H1 (cell line): ENCODE results near the gene SERTAD2. TPM values are rescaled to one million over a fixed set of nuclear protein-coding genes. Genes with fewer than 3 reads are reported as not detected.
A peak's percentile ranks its signal among the peaks of the same experiment; 100 is the strongest.

Experiments used
- CTCF ChIA-PET: fragments of 300-600 bp; sonication (Branson Sonifier 250); formaldehyde crosslinking; loops from one replicate; lab custom pipeline; 2021; ENCODE audit not compliant: partially characterized antibody; lab: Charles Lee
- POLR2A ChIA-PET: fragments of 300-600 bp; sonication (Branson Sonifier 250); formaldehyde crosslinking; loops from one replicate; lab custom pipeline; 2021; ENCODE audit warnings: inconsistent platforms; ENCODE audit not compliant: partially characterized antibody; lab: Charles Lee
- DNase-seq, 2 experiments: peaks; one replicate each; pipeline versions ENCODE4 v3.0.0 to v3.0.0-alpha.2; 2010 to 2022; ENCODE audit warnings: low spot score in 2 of 2, low read depth in 1 of 2, mixed read lengths in 1 of 2
- FAIRE-seq: peaks from 2 replicates; lab custom pipeline; 2011; peaks lifted over from hg19 to GRCh38; lab: Jason Lieb, UNC
- H2AFZ ChIP-seq: 2 replicates; pipeline ENCODE4 v1.8.1; 2012; ENCODE audit warnings: low read length, inconsistent platforms
- H2AK5ac ChIP-seq: 2 replicates; pipeline ENCODE4 v1.6.1; 2013; ENCODE audit warnings: low read depth, low read length
- H2BK120ac ChIP-seq: replicated peaks from 2 replicates; pipeline ENCODE3; 2013; ENCODE audit warnings: low read depth, low read length, inconsistent platforms
- H2BK12ac ChIP-seq: 2 replicates; pipeline ENCODE4 v1.6.1; 2013; ENCODE audit warnings: low read depth, low read length
- H2BK15ac ChIP-seq: 2 replicates; pipeline ENCODE4 v1.6.1; 2013; ENCODE audit warnings: low read length
- H2BK20ac ChIP-seq: 2 replicates; pipeline ENCODE4 v1.6.1; 2013; ENCODE audit warnings: low read length
- H2BK5ac ChIP-seq: 2 replicates; pipeline ENCODE4 v1.6.1; 2013; ENCODE audit warnings: low read depth, low read length
- H3K14ac ChIP-seq: 2 replicates; pipeline ENCODE4 v1.6.1; 2013; ENCODE audit warnings: inconsistent platforms; ENCODE audit not compliant: insufficient read length
- H3K18ac ChIP-seq: 2 replicates; pipeline ENCODE4 v1.6.1; 2013; ENCODE audit warnings: low read length; ENCODE audit errors: extremely low read depth
- H3K23ac ChIP-seq: 2 replicates; pipeline ENCODE4 v1.6.1; 2013; ENCODE audit warnings: inconsistent platforms; ENCODE audit not compliant: insufficient read length
- H3K23me2 ChIP-seq: 2 replicates; pipeline ENCODE4 v1.6.1; 2013; ENCODE audit warnings: low read depth, low read length
- H3K27ac ChIP-seq: 2 replicates; pipeline ENCODE4 v1.6.1; 2011; ENCODE audit warnings: low read depth, low read length, inconsistent platforms
- H3K27me3 ChIP-seq, 4 experiments: replicated peaks in 1 of 4; 1 replicate in 1 of 4; 2 replicates in 3 of 4; pipeline versions ENCODE4 v1.6.1 to v1.8.1; 2011 to 2013; ENCODE audit warnings: low read length in 3 of 4, mild to moderate bottlenecking in 3 of 4, inconsistent platforms in 2 of 4, mixed read lengths in 2 of 4, moderate library complexity in 1 of 4; ENCODE audit not compliant: control insufficient read depth in 3 of 4, insufficient read depth in 3 of 4; ENCODE audit errors: extremely low read depth in 1 of 4
- H3K36me3 ChIP-seq, 4 experiments: 2 replicates each; pipeline versions ENCODE4 v1.6.1 to v1.8.1; 2011 to 2013; ENCODE audit warnings: mild to moderate bottlenecking in 4 of 4, low read length in 3 of 4, moderate library complexity in 2 of 4, control low read depth in 1 of 4, inconsistent platforms in 1 of 4; ENCODE audit not compliant: insufficient read depth in 4 of 4, control insufficient read depth in 2 of 4
- H3K4ac ChIP-seq: replicated peaks from 2 replicates; pipeline ENCODE3; 2013; ENCODE audit warnings: low read length, low read depth, mixed read lengths, inconsistent platforms; ENCODE audit not compliant: insufficient read length
- H3K4me1 ChIP-seq, 4 experiments: replicated peaks in 1 of 4; 1 replicate in 1 of 4; 2 replicates in 3 of 4; pipeline versions ENCODE4 v1.6.1 to v1.8.1; 2011 to 2013; ENCODE audit warnings: low read length in 3 of 4, inconsistent platforms in 2 of 4, mixed read lengths in 1 of 4; ENCODE audit not compliant: insufficient read depth in 4 of 4, control insufficient read depth in 3 of 4
- H3K4me2 ChIP-seq, 2 experiments: 2 replicates each; pipeline versions ENCODE4 v1.6.1 to v1.8.1; 2011 to 2013; ENCODE audit warnings: low read depth in 2 of 2, low read length in 2 of 2, control low read depth in 1 of 2, inconsistent platforms in 1 of 2, mild to moderate bottlenecking in 1 of 2; ENCODE audit not compliant: insufficient read depth in 1 of 2
- H3K4me3 ChIP-seq, 4 experiments: fragments of 200-600, 300-600 bp in 1 of 4; sonication (generic), shearing (Covaris generic), sonication (Bioruptor Twin) in 1 of 4; 2 replicates each; pipeline versions ENCODE4 v1.5.1 to v1.8.1; 2011 to 2016; ENCODE audit warnings: low read length in 4 of 4, low read depth in 3 of 4, control low read depth in 2 of 4, inconsistent platforms in 2 of 4, mild to moderate bottlenecking in 2 of 4, mixed read lengths in 1 of 4, moderate library complexity in 1 of 4; ENCODE audit not compliant: insufficient read depth in 2 of 4; ENCODE audit errors: extremely low read depth in 1 of 4
- H3K56ac ChIP-seq: replicated peaks from 2 replicates; pipeline ENCODE3; 2013; ENCODE audit warnings: low read depth, mild to moderate bottlenecking, mixed read lengths, low read length, inconsistent platforms; ENCODE audit not compliant: insufficient read length
- H3K79me1 ChIP-seq: 2 replicates; pipeline ENCODE4 v1.6.1; 2013; ENCODE audit warnings: low read depth, low read length, control low read depth
- H3K79me2 ChIP-seq, 2 experiments: 2 replicates each; pipeline versions ENCODE4 v1.6.1 to v1.8.1; 2012 to 2013; ENCODE audit warnings: low read length in 2 of 2, mild to moderate bottlenecking in 2 of 2, inconsistent platforms in 1 of 2; ENCODE audit not compliant: insufficient read depth in 2 of 2, control insufficient read depth in 1 of 2
- H3K9ac ChIP-seq, 4 experiments: replicated peaks in 1 of 4; 1 replicate in 1 of 4; 2 replicates in 3 of 4; pipeline versions ENCODE4 v1.6.1 to v1.8.1; 2011 to 2013; ENCODE audit warnings: low read depth in 3 of 4, low read length in 3 of 4, control low read depth in 2 of 4, mild to moderate bottlenecking in 2 of 4, moderate library complexity in 2 of 4, inconsistent platforms in 1 of 4; ENCODE audit errors: extremely low read depth in 1 of 4
- H3K9me3 ChIP-seq, 2 experiments: 2 replicates each; pipeline versions ENCODE4 v1.6.1 to v1.8.1; 2012 to 2013; ENCODE audit warnings: mild to moderate bottlenecking in 2 of 2, moderate library complexity in 2 of 2, control low read depth in 1 of 2, inconsistent platforms in 1 of 2, low read depth in 1 of 2, low read length in 1 of 2, mixed read lengths in 1 of 2; ENCODE audit not compliant: insufficient read depth in 2 of 2
- H4K20me1 ChIP-seq, 2 experiments: replicated peaks in 1 of 2; 2 replicates each; pipeline versions ENCODE3 to v1.8.1; 2011 to 2013; ENCODE audit warnings: inconsistent platforms in 2 of 2, low read length in 2 of 2, mild to moderate bottlenecking in 1 of 2; ENCODE audit not compliant: insufficient read depth in 2 of 2, control insufficient read depth in 1 of 2
- H4K5ac ChIP-seq: 2 replicates; pipeline ENCODE4 v1.6.1; 2013; ENCODE audit warnings: low read length, low read depth, mixed read lengths, inconsistent platforms; ENCODE audit not compliant: insufficient read length
- H4K8ac ChIP-seq: 2 replicates; pipeline ENCODE4 v1.8.0; 2013; ENCODE audit warnings: mild to moderate bottlenecking, moderate library complexity, low read length, inconsistent platforms; ENCODE audit not compliant: insufficient read depth; ENCODE audit errors: extremely low read depth
- H4K91ac ChIP-seq: replicated peaks from 2 replicates; pipeline ENCODE3; 2013; ENCODE audit warnings: low read length, mixed read lengths, inconsistent platforms; ENCODE audit not compliant: insufficient read length
- HDAC2 ChIP-seq, 2 experiments: fragments of 300-600 bp in 1 of 2; sonication (generic) in 1 of 2; IDR thresholded peaks; 2 replicates each; pipeline ENCODE4 v1.6.1; 2011 to 2012; ENCODE audit warnings: low read depth in 2 of 2, low read length in 2 of 2, mild to moderate bottlenecking in 2 of 2, moderate library complexity in 2 of 2, borderline replicate concordance in 1 of 2, inconsistent platforms in 1 of 2
- SUZ12 ChIP-seq: fragments of 200-600 bp; sonication (generic); IDR thresholded peaks from 2 replicates; pipeline ENCODE4 v1.6.1; 2012; ENCODE audit warnings: mild to moderate bottlenecking, inconsistent platforms, low read length, moderate library complexity, mixed read lengths
- WGBS, 2 experiments: shearing (Covaris generic) in 1 of 2; methylation state at CpG; one replicate each; pipeline versions ENCODE4 v1.1.6 to v1.1.7; 2013 to 2015; ENCODE audit warnings: low lambda C conversion rate in 2 of 2, mixed read lengths in 2 of 2, inconsistent platforms in 1 of 2, low coverage in 1 of 2, missing lambda C conversion rate in 1 of 2; ENCODE audit not compliant: insufficient replicate concordance in 2 of 2, insufficient coverage in 1 of 2, insufficient read length in 1 of 2; ENCODE audit errors: extremely low coverage in 1 of 2, missing lambda C conversion rate in 1 of 2; 5-methylcytosine and 5-hydroxymethylcytosine counted together
- polyA plus RNA-seq, 7 experiments: library from polyadenylated mRNA; depleted of rRNA in 3 of 7; stranded (reverse) in 5 of 7; unstranded in 2 of 7; fragments of >200 nt in 5 of 7; fragments of 200-250 nt in 2 of 7; gene quantifications; 1 replicate in 5 of 7; 2 replicates in 1 of 7; 4 replicates in 1 of 7; pipeline versions ENCODE4 v1.2.1 to v1.2.3, GENCODE V29; 2011 to 2013; ENCODE audit warnings: missing spikeins in 2 of 7, mixed read lengths in 2 of 7
- total RNA-seq: library from RNA; stranded (reverse); fragmentation: NEBNext Ultra II Directional; extraction: Animal tissue kit (Norgen Biotek cat#: 25700); gene quantifications from 2 replicates; pipeline ENCODE4 v1.2.1, GENCODE V29; 2021

Gene SERTAD2
- total and polyA plus RNA-seq, 2 of the 8 experiments (the other 6 are each of a cell fraction or from before 2014, with no cell fraction given), result 2.9 to 4.5 TPM

- WGBS, 2 experiments, result 5% methylated on average over 19 of the region's 19 CpGs; no CpG with 5 or more reads in 1 of the 2 experiments
- no peak for TF ChIP-seq HDAC2 (IDR thresholded peaks at IDR 0.05; ENCODE audit: borderline replicate concordance in 1 of 2, low read depth in 2 of 2, low read length in 2 of 2)
- peak; percentile 42; the same call in 1 of the 2 replicates for TF ChIP-seq SUZ12
- H3K4ac ChIP-seq, result no peak overlapping the region
- no peak overlapping the region for H2BK12ac ChIP-seq
- peaks cover 11 to 15% of the 10 kb centered on the region in 2 experiments for H4K20me1 ChIP-seq
- H2BK20ac ChIP-seq, result no peak overlapping the region
- no peak for FAIRE-seq
- no peak overlapping the region for H4K5ac ChIP-seq
- H3K23ac ChIP-seq, result no peak overlapping the region
- peaks cover 11% of the 10 kb centered on the region for H3K23me2 ChIP-seq
- peaks cover 3 to 14% (median 10%) of the 10 kb centered on the region in 4 experiments for H3K4me1 ChIP-seq
- H2BK15ac ChIP-seq, result no peak overlapping the region
- H3K56ac ChIP-seq, result no peak overlapping the region
- no peak overlapping the region for H2BK5ac ChIP-seq
- peak overlapping the region; percentile 84 to 99 for H3K4me2 ChIP-seq
- peaks cover 0 to 29% of the 10 kb centered on the region in 2 experiments; a peak in 2 of 4 replicates for H3K79me2 ChIP-seq
- H3K14ac ChIP-seq, result no peak overlapping the region
- H4K91ac ChIP-seq, result no peak overlapping the region
- no peaks in the 10 kb centered on the region; the same call in 1 of the 2 replicates for H3K79me1 ChIP-seq
- H3K36me3 ChIP-seq, result no peaks in the 10 kb centered on the region
- H3K4me3 ChIP-seq, result peak overlapping the region; percentile 67 to 95 (median 74)
- no peak overlapping the region for H2AK5ac ChIP-seq
- H3K18ac ChIP-seq, result no peak overlapping the region
- POLR2A ChIA-PET, result interaction anchor here (0.7 to 4.3 kb wide), 16 partner anchors 9 to 266 kb away, joined by 3 to 36 read pairs (median 4); no protein-coding TSS in a partner anchor
- H2BK120ac ChIP-seq, result no peak overlapping the region
- no peak overlapping the region; the same call in 1 of the 2 replicates for H4K8ac ChIP-seq
- peaks cover 2 to 21% (median 12%) of the 10 kb centered on the region in 4 experiments; a peak in 6 of 7 replicates for H3K27me3 ChIP-seq
- H3K27ac ChIP-seq, result no peak overlapping the region
- no peaks in the 10 kb centered on the region for H3K9me3 ChIP-seq
- CTCF ChIA-PET, result interaction anchor here (0.6 to 8.7 kb wide), 17 partner anchors 9 to 265 kb away, joined by 3 to 38 read pairs (median 4); no protein-coding TSS in a partner anchor
- DNase-seq, result no peak
- H2AFZ ChIP-seq, result no peak overlapping the region
- peak overlapping the region in 2 of 4 experiments; percentile 40 to 59; a peak in 2 of 7 replicates for H3K9ac ChIP-seq
Observed at GRCh38 chr2:64652231-64653108, 1.2 kb downstream of the SERTAD2 start.
